Measurements from ENCODE around the gene TRIL.

DNA sequence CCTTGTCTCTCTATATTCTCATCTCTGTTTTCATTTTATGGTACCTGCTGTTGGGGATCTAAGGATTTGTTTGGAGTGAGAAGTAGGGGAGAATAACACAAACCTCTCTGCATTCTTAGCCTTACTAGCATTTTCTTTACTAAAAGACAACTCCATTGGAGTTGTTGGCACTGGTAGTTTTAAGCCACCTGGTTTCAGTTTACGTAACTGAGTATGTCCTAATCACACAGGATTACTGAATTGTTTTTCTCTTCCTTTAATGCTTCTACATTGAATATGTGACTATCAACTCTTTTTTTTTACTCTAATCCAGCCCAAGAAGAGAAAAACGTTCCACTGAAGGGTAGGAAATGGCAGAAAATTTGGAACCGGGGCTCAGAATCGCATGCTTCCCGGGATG, 30.0 kb upstream of the TRIL start:
- TF ChIP-seq EP300 (IDR thresholded peaks at IDR 0.05) (no peak), POLR2A (IDR thresholded peaks at IDR 0.05; ENCODE audit: low read depth) (no peak), POLR2AphosphoS5 (IDR thresholded peaks at IDR 0.05) (no peak)
- TF ChIP-seq, protein P1, sequence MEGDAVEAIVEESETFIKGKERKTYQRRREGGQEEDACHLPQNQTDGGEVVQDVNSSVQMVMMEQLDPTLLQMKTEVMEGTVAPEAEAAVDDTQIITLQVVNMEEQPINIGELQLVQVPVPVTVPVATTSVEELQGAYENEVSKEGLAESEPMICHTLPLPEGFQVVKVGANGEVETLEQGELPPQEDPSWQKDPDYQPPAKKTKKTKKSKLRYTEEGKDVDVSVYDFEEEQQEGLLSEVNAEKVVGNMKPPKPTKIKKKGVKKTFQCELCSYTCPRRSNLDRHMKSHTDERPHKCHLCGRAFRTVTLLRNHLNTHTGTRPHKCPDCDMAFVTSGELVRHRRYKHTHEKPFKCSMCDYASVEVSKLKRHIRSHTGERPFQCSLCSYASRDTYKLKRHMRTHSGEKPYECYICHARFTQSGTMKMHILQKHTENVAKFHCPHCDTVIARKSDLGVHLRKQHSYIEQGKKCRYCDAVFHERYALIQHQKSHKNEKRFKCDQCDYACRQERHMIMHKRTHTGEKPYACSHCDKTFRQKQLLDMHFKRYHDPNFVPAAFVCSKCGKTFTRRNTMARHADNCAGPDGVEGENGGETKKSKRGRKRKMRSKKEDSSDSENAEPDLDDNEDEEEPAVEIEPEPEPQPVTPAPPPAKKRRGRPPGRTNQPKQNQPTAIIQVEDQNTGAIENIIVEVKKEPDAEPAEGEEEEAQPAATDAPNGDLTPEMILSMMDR (IDR thresholded peaks at IDR 0.05) = no peak

Measured in esophagus muscularis mucosa (tissue), 4 donors.